IMR-90 (cell line): ENCODE results near the gene TMEM231. TPM values are rescaled to one million over a fixed set of nuclear protein-coding genes. Genes with fewer than 3 reads are reported as not detected.

Experiments
- ATAC-seq: fragments of 200-7000 bp; cut with Tn5 transposase; 2 replicates; pipeline ENCODE4 v1.9.1; 2020; ENCODE audit warnings: low read depth, mild to moderate bottlenecking, moderate library complexity
- BruUV-seq: library from RNA; stranded (reverse); fragments of 400-500 nt; replicated peaks from 2 replicates; lab custom pipeline; 2021; lab: Mats Ljungman, UMichigan
- CTCF ChIA-PET: fragments of 300-600 bp; formaldehyde crosslinking; extraction: SDS; loops from one replicate; lab custom pipeline; 2021; ENCODE audit warnings: antibody characterized with exemption; lab: Yijun Ruan, JAX
- POLR2A ChIA-PET: fragments of 300-600 bp; sonication (Branson Sonifier 250); formaldehyde crosslinking; loops from one replicate; lab custom pipeline; 2022; ENCODE audit warnings: antibody characterized with exemption; ENCODE audit not compliant: unreplicated experiment; lab: Charles Lee
- DNase-seq: peaks from one replicate; pipeline ENCODE4 v3.0.0; 2013
- H2AFZ ChIP-seq: replicated peaks from 2 replicates; pipeline ENCODE3; 2013; ENCODE audit warnings: low read length, mild to moderate bottlenecking; ENCODE audit not compliant: poor library complexity
- H2AK5ac ChIP-seq: 2 replicates; pipeline ENCODE4 v1.6.1; 2013; ENCODE audit warnings: low read depth, low read length, inconsistent platforms
- H2AK9ac ChIP-seq: replicated peaks from 2 replicates; pipeline ENCODE3; 2013; ENCODE audit warnings: mild to moderate bottlenecking, low read depth, low read length, moderate library complexity; ENCODE audit not compliant: poor library complexity
- H2BK120ac ChIP-seq: 2 replicates; pipeline ENCODE4 v1.6.1; 2013; ENCODE audit warnings: low read depth, low read length, inconsistent platforms
- H2BK15ac ChIP-seq: 3 replicates; pipeline ENCODE4 v1.6.1; 2013; ENCODE audit warnings: low read depth, low read length, inconsistent platforms
- H2BK20ac ChIP-seq: 2 replicates; pipeline ENCODE4 v1.6.1; 2013; ENCODE audit warnings: low read depth, mild to moderate bottlenecking, inconsistent platforms, low read length, moderate library complexity
- H2BK5ac ChIP-seq: 2 replicates; pipeline ENCODE4 v1.6.1; 2013; ENCODE audit warnings: mild to moderate bottlenecking, low read depth, low read length, inconsistent platforms; ENCODE audit not compliant: poor library complexity, severe bottlenecking
- H3K14ac ChIP-seq: replicated peaks from 2 replicates; pipeline ENCODE4 v1.6.1; 2013; ENCODE audit warnings: low read depth, low read length, inconsistent platforms
- H3K18ac ChIP-seq: 2 replicates; pipeline ENCODE4 v1.6.1; 2013; ENCODE audit warnings: low read depth, low read length, control low read depth
- H3K23ac ChIP-seq: 2 replicates; pipeline ENCODE4 v1.6.1; 2013; ENCODE audit warnings: low read depth, low read length, inconsistent platforms
- H3K27ac ChIP-seq: 2 replicates; pipeline ENCODE4 v1.5.1; 2013; ENCODE audit warnings: mild to moderate bottlenecking, control low read depth, low read length; ENCODE audit not compliant: insufficient read depth
- H3K27me3 ChIP-seq: 2 replicates; pipeline ENCODE4 v1.6.1; 2013; ENCODE audit warnings: low read length; ENCODE audit not compliant: control insufficient read depth, insufficient read depth
- H3K36me3 ChIP-seq: 2 replicates; pipeline ENCODE4 v1.6.1; 2013; ENCODE audit warnings: low read length, mixed read lengths; ENCODE audit not compliant: control insufficient read depth, insufficient read depth
- H3K4ac ChIP-seq: 2 replicates; pipeline ENCODE4 v1.6.1; 2013; ENCODE audit warnings: low read depth, low read length, inconsistent platforms
- H3K4me1 ChIP-seq: 2 replicates; pipeline ENCODE4 v1.6.1; 2013; ENCODE audit warnings: low read length, mixed read lengths; ENCODE audit not compliant: control insufficient read depth, insufficient read depth
- H3K4me2 ChIP-seq: 2 replicates; pipeline ENCODE4 v1.6.1; 2013; ENCODE audit warnings: low read depth, mild to moderate bottlenecking, control low read depth, low read length, moderate library complexity
- H3K4me3 ChIP-seq: 2 replicates; pipeline ENCODE4 v1.5.1; 2013; ENCODE audit warnings: low read depth, mild to moderate bottlenecking, control low read depth, low read length, moderate library complexity; ENCODE audit not compliant: insufficient read depth
- H3K56ac ChIP-seq: 2 replicates; pipeline ENCODE4 v1.6.1; 2013; ENCODE audit warnings: low read length, inconsistent platforms; ENCODE audit not compliant: insufficient read depth; ENCODE audit errors: extremely low read depth
- H3K79me1 ChIP-seq, 2 experiments: 2 replicates each; pipeline ENCODE4 v1.6.1; 2013; ENCODE audit warnings: low read length in 2 of 2, inconsistent platforms in 1 of 2, low read depth in 1 of 2
- H3K9ac ChIP-seq: 2 replicates; pipeline ENCODE4 v1.6.1; 2013; ENCODE audit warnings: low read depth, low read length, control low read depth
- H3K9me1 ChIP-seq: 2 replicates; pipeline ENCODE4 v1.6.1; 2013; ENCODE audit warnings: low read length, inconsistent platforms; ENCODE audit not compliant: insufficient read depth
- H3K9me3 ChIP-seq: 2 replicates; pipeline ENCODE4 v1.6.1; 2013; ENCODE audit warnings: low read length; ENCODE audit not compliant: control insufficient read depth, insufficient read depth
- H4K20me1 ChIP-seq: 2 replicates; pipeline ENCODE4 v1.6.1; 2013; ENCODE audit warnings: low read length, inconsistent platforms; ENCODE audit not compliant: insufficient read depth
- H4K5ac ChIP-seq: 2 replicates; pipeline ENCODE4 v1.6.1; 2013; ENCODE audit warnings: mild to moderate bottlenecking, low read depth, low read length, control low read depth
- H4K8ac ChIP-seq, 2 experiments: 2 replicates each; pipeline ENCODE4 v1.6.1; 2013; ENCODE audit warnings: low read depth in 2 of 2, low read length in 2 of 2, control low read depth in 1 of 2, inconsistent platforms in 1 of 2
- H4K91ac ChIP-seq: 2 replicates; pipeline ENCODE4 v1.6.1; 2013; ENCODE audit warnings: low read depth, low read length, inconsistent platforms; ENCODE audit not compliant: insufficient read depth
- BHLHE40 ChIP-seq: fragments of 150-350 bp; IDR thresholded peaks from 2 replicates; pipeline ENCODE4 v1.6.1; 2016; ENCODE audit warnings: mild to moderate bottlenecking, low read depth, low read length
- CHD1 ChIP-seq: IDR thresholded peaks from 2 replicates; pipeline ENCODE4 v1.6.1; 2012; ENCODE audit warnings: low read depth, low read length, improper control_type of control experiment
- FOS ChIP-seq: fragments of 150-350 bp; IDR thresholded peaks from 2 replicates; pipeline ENCODE4 v1.6.1; 2016; ENCODE audit warnings: low read depth, low read length
- MAZ ChIP-seq: IDR thresholded peaks from 2 replicates; pipeline ENCODE4 v1.6.1; 2012; ENCODE audit warnings: low read depth, mild to moderate bottlenecking, low read length, improper control_type of control experiment, moderate library complexity, borderline replicate concordance
- NFE2L2 ChIP-seq: fragments of 150-350 bp; IDR thresholded peaks from 2 replicates; pipeline ENCODE4 v1.6.1; 2016; ENCODE audit warnings: low read depth, mild to moderate bottlenecking, low read length
- POLR2A ChIP-seq: IDR thresholded peaks from 2 replicates; pipeline ENCODE4 v1.6.1; 2012; ENCODE audit warnings: mild to moderate bottlenecking, low read depth, low read length
- RCOR1 ChIP-seq: IDR thresholded peaks from 2 replicates; pipeline ENCODE4 v1.6.1; 2012; ENCODE audit warnings: mild to moderate bottlenecking, low read length, improper control_type of control experiment; ENCODE audit not compliant: insufficient replicate concordance
- WGBS, 2 experiments: methylation state at CpG; one replicate each; pipeline versions ENCODE4 v1.1.5 to v1.1.7; 2013; ENCODE audit warnings: missing lambda C conversion rate in 2 of 2; ENCODE audit not compliant: insufficient read length in 1 of 2; ENCODE audit errors: extremely low coverage in 2 of 2; 5-methylcytosine and 5-hydroxymethylcytosine counted together
- dilution Hi-C: fragments of 300-500 bp; cut with HindIII; formaldehyde crosslinking; loops from one replicate; pipeline ENCODE4 v1.14.3; 2018; ENCODE audit warnings: low sequenced_read_pairs; ENCODE audit not compliant: unreplicated experiment
- in situ Hi-C: fragments of 300-500 bp; cut with MboI; formaldehyde crosslinking; loops from 3 replicates; pipeline ENCODE4 v1.14.3; 2019; ENCODE audit warnings: low sequenced_read_pairs, inconsistent platforms, mixed read lengths
- intact Hi-C: fragments of 100-400 bp; cut with micrococcal nuclease; formaldehyde crosslinking; loops from 2 replicates; pipeline ENCODE4 v1.10.0; 2022
- polyA plus RNA-seq, 3 experiments: library from polyadenylated mRNA; depleted of rRNA; stranded (reverse); fragments of >200 nt; gene quantifications; 2 replicates each; pipeline ENCODE4 v1.2.3, GENCODE V29; 2012; ENCODE audit warnings: low replicate concordance in 1 of 3
- total RNA-seq: library from RNA; depleted of rRNA; stranded (reverse); fragments of >200 nt; gene quantifications from 2 replicates; pipeline ENCODE4 v1.2.3, GENCODE V29; 2012
- TF ChIP-seq, protein P1 (sequence below): fragments of 150-350 bp; IDR thresholded peaks from 2 replicates; pipeline ENCODE4 v1.6.1; 2017; ENCODE audit warnings: mild to moderate bottlenecking, antibody characterized with exemption, low read length, low read depth
- TF ChIP-seq, protein P2 (sequence below): conservative IDR thresholded peaks from 2 replicates; pipeline ENCODE4 v1.5.1; 2012; ENCODE audit warnings: mild to moderate bottlenecking, low read depth, low read length, improper control_type of control experiment
- TF ChIP-seq, protein P3 (sequence below): fragments of 150-350 bp; IDR thresholded peaks from 2 replicates; pipeline ENCODE4 v1.6.1; 2016; ENCODE audit warnings: low read depth, mild to moderate bottlenecking, low read length, moderate library complexity, borderline replicate concordance

Gene TMEM231
- total and polyA plus RNA-seq, 2 of the 4 experiments (the other 2 are of a cell fraction): 10.6 to 15.4 TPM

DNA sequence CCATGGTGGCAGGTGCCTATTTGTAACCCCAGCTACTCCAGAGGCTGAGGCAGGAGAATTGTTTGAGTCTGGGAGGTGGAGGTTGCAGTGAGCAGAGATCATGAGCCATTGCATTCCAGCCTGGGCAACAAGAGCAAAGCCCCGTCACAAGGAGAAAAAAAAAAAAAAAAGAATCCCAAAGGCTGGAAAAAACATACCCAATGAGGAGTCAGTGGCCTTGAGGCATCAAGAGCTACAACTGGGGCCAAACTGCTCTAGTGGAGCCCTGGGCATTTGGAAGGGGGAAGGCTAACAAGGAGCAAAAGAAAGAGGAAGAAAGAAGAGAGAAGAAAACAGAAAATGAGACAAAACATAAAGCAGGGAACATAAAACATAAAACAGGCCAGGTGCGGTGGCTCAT is 67.7 kb downstream of the TMEM231 start:
- no peak overlapping the region for H2BK15ac ChIP-seq
- no peaks in the 10 kb centered on the region for H3K9me3 ChIP-seq
- H3K9ac ChIP-seq: no peak overlapping the region
- dilution Hi-C loops: no loop called here
- ChIA-PET POLR2A (no interaction called here), CTCF (no interaction called here)
- H3K4ac ChIP-seq: no peak overlapping the region
- H2BK5ac ChIP-seq: no peak overlapping the region
- H3K9me1 ChIP-seq: no peaks in the 10 kb centered on the region
- DNase-seq (no peak), ATAC-seq (no peak)
- no peak overlapping the region for H3K4me2 ChIP-seq
- H3K27me3 ChIP-seq: peaks cover 6% of the 10 kb centered on the region; the same call in 1 of the 2 replicates
- in situ Hi-C loops: no loop called here
- no peaks in the 10 kb centered on the region for H4K20me1 ChIP-seq
- TF ChIP-seq RCOR1 (no peak), FOS (no peak), BHLHE40 (no peak), CHD1 (no peak), NFE2L2 (no peak), POLR2A (no peak), MAZ (no peak)
- TF ChIP-seq, protein P1, sequence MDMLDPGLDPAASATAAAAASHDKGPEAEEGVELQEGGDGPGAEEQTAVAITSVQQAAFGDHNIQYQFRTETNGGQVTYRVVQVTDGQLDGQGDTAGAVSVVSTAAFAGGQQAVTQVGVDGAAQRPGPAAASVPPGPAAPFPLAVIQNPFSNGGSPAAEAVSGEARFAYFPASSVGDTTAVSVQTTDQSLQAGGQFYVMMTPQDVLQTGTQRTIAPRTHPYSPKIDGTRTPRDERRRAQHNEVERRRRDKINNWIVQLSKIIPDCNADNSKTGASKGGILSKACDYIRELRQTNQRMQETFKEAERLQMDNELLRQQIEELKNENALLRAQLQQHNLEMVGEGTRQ: no peak
- TF ChIP-seq, protein P2, sequence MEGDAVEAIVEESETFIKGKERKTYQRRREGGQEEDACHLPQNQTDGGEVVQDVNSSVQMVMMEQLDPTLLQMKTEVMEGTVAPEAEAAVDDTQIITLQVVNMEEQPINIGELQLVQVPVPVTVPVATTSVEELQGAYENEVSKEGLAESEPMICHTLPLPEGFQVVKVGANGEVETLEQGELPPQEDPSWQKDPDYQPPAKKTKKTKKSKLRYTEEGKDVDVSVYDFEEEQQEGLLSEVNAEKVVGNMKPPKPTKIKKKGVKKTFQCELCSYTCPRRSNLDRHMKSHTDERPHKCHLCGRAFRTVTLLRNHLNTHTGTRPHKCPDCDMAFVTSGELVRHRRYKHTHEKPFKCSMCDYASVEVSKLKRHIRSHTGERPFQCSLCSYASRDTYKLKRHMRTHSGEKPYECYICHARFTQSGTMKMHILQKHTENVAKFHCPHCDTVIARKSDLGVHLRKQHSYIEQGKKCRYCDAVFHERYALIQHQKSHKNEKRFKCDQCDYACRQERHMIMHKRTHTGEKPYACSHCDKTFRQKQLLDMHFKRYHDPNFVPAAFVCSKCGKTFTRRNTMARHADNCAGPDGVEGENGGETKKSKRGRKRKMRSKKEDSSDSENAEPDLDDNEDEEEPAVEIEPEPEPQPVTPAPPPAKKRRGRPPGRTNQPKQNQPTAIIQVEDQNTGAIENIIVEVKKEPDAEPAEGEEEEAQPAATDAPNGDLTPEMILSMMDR: no peak
- TF ChIP-seq, protein P3, sequence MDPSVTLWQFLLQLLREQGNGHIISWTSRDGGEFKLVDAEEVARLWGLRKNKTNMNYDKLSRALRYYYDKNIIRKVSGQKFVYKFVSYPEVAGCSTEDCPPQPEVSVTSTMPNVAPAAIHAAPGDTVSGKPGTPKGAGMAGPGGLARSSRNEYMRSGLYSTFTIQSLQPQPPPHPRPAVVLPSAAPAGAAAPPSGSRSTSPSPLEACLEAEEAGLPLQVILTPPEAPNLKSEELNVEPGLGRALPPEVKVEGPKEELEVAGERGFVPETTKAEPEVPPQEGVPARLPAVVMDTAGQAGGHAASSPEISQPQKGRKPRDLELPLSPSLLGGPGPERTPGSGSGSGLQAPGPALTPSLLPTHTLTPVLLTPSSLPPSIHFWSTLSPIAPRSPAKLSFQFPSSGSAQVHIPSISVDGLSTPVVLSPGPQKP: no peak
- no peak overlapping the region for H3K18ac ChIP-seq
- no peak overlapping the region for H4K91ac ChIP-seq
- no peaks in the 10 kb centered on the region for H3K79me1 ChIP-seq
- no peak overlapping the region for H2BK120ac ChIP-seq
- no CpG with 5 or more reads among the region's 2 CpGs for WGBS, 2 experiments
- H4K8ac ChIP-seq: no peak overlapping the region
- no peak overlapping the region for H2AFZ ChIP-seq
- no peak overlapping the region for H3K27ac ChIP-seq
- no peak overlapping the region for H4K5ac ChIP-seq
- H3K4me3 ChIP-seq: no peak overlapping the region
- H3K36me3 ChIP-seq: no peaks in the 10 kb centered on the region
- no peak overlapping the region for H3K23ac ChIP-seq
- H2AK9ac ChIP-seq: no peak overlapping the region
- no peak overlapping the region for H3K56ac ChIP-seq
- intact Hi-C loops: no loop called here
- no peaks in the 10 kb centered on the region for H3K4me1 ChIP-seq
- no peak overlapping the region for H2AK5ac ChIP-seq
- H3K14ac ChIP-seq: no peak overlapping the region
- H2BK20ac ChIP-seq: no peak overlapping the region
- no TSS peak for BruUV-seq
